HG03064 (cell line): ENCODE results near the gene LBHD1.
A peak's percentile ranks its signal among the peaks of the same experiment; 100 is the strongest.
"Not testable (repeated sequence)": the region's sequence is repeated elsewhere in the genome, so short reads cannot be mapped to it uniquely, and the experiment has no call there.

Experiments
- ATAC-seq: cut with Tn5 transposase; IDR thresholded peaks from one replicate; pipeline ENCODE4 v1.9.1; 2021; ENCODE audit warnings: low read depth; ENCODE audit not compliant: unreplicated experiment

Gene LBHD1

DNA sequence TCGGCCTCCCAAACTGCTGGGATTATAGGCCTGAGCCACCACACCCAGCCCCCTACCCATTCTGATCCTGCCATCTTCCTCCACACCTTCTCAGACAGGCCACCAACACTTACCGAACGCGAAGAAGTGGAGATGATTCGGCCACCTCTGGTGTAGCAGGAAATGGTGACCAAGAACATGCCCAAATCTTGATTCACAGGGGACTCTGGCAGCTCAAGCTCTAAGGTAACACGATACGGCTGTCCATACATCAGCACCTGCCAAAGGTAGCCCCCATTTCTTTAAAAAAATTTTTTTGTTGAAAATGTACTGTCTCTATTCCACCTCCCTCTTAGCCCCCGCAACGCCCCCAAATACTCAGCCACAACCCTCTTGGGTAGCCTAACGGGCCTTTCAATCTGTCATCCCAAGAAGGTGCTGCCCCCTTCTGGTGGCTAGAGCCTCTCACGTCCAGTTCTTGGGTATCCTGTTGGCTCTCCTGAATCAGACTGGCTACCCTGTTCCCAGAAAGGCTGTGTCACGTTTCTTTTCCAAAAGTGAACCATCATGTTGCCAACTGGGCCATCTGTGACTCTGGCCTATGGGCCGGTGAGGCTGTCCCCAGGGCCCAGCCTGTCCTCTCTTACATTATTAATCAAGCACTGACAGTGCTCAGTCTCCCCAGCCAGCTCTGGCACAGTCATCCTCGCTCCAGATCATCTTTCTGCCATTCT, 22.5 kb upstream of the LBHD1 start:
- ATAC-seq: no peak

DNA sequence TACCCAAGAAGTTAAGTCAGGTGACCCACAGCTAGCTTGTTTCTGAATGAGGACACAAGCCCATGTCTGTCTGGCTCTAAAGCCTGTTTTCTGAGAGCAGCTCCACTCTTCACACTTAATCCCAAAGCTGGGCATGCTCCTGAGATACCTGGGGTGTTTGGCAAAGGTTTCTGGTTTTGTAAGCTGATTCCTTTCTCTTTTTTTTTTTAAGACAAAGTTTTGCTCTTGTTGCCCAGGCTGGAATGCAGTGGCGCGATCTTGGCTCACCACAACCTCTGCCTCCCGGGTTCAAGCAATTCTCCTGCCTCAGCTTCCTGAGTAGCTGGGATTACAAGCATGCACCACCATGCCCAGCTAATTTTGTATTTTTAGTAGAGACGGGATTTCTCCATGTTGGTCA, 21.6 kb upstream of the LBHD1 start:
- not testable (repeated sequence) for ATAC-seq

DNA sequence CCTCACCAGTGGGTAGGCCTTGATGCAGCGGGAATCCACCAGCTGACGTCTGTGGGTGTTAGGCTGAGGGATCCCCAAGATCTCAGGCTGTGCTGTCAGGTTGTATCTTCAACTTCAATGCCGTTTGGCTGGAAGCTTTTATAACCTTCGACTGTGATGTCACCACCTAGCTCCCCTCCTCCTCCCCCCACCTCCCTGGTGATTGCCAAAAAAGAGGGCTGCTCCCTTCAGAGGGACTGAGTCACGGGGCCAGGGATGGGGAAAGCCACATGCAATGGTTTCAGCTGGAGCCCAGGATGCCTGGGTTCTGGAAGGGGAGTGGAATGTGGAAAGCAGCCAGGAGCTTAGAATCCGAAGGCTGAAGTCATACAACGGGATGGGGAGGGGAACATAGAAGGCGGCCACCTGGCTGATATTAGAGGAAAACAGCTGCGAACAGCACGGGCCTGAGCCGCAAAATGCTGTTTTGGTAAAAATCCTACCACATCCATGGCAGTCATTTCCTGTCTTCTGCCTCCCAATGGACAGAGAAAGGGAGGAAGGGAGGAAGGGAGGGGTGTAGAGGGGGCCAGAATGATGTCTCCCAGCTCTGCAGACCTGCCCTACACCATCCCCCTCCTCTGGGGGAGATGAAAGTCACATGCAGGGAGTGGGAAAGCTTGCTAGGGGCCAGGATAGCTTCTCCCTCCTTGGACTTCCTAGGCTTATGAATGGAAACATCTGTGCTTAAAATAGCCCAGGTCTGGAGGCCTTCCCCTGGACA, 17.5 kb upstream of the LBHD1 start, which contains the start of gene LRRN4CL:
Gene LRRN4CL, minus strand, starts transcription at position 110 of the 763 bp plus-strand sequence. CDS start 1,022 bp downstream, outside the sequence.
- ATAC-seq: no peak

DNA sequence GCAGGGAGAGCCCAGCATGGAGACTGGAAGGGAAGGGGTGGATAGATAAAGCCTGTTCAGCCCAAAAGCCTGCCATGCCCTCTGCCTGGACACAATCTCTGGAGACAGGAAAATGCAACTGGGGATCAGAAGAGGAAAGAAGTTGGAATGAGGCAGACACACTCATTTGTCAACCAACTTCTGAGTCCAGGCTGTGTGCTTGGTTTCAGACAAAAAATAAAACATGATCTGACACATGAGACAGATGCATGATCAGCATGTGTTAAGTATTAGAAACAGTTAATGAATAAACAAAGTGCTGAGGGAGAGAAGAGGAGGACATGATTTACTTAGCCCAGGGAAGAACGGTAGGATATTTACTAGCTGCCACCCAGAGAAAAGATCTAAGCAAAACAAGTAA, 16.4 kb upstream of the LBHD1 start:
- ATAC-seq: no peak

DNA sequence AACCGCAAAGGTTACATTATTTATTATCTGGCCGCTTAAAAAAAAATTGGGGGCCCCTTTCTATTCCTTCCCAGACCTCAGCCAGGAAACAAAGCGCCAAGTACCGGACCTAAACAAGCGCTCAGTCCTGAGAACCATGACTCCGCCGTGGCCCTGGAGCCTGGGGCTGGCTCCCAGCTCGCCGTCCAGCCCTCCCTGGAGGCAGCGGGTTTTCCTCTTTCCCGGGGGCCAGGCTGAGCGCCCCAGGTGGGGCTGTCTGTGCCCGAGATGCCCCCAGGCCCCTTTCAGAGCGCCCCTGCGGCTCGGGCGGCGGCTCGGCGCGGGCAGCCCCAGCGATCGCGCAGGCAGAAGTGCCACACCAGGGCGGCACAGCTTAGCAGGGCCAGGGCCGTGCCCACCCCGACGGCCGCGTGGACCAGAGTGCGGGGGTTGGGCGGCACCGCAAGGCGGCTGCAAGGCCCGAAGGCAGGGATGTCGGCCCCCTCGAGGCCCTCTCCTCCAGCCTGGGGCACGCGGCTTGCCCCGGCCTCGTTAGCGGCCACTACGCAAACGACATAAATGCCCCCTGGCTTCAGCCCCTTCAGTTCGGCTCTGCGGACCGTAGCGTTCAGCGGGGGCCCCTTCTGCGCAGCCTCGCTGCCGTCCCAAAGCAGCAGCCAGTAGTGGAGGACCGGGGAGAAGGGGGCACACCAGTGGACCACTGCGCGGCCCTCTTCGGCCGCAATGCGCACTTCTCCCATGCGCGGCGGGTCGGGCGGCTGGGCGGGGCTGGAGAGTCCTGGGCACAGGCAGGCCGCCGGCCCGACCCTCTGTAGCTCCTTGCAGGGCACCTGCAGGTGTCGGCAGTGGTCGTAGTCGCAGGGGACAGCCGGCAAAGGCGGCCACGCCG, 15.7 kb upstream of the LBHD1 start:
- no peak for ATAC-seq

DNA sequence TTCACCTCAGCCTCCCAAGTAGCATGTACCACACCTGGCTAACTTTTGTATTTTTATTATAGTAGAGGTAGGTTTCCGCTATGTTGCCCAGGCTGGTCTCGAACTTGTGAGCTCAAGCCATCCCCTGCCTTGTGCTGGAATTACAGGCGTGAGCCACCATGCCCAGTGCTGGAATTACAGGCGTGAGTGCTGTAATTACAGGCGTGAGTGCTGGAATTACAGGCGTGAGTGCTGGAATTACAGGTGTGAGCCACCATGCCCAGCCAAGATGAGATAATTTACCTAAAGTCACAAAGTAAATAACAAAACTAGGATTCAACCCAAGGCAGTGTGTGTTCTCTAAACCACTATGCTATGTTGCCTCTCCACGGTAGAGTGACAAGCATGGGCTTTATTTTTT, 10.5 kb upstream of the LBHD1 start:
- no peak for ATAC-seq

DNA sequence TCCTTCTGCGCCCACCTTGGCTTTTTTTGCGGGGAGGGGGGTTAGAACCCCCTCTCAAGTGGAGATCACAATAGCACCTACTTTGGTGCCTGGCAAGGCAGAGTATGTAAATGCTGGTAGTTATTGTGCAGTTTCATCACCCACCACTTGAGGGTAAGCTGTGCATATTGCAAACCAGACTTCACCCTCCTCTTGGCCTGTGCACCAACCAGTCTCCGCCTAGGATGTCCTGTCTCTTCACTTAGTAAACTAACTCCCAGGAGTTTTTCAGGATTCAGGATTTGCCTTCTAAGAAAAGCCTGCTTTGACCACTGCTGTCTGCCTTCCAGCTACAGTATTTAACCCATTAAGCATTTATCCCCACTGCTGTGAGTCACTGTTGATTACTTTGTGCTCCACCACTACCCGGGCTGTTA, 8.8 kb upstream of the LBHD1 start:
- ATAC-seq: no peak

DNA sequence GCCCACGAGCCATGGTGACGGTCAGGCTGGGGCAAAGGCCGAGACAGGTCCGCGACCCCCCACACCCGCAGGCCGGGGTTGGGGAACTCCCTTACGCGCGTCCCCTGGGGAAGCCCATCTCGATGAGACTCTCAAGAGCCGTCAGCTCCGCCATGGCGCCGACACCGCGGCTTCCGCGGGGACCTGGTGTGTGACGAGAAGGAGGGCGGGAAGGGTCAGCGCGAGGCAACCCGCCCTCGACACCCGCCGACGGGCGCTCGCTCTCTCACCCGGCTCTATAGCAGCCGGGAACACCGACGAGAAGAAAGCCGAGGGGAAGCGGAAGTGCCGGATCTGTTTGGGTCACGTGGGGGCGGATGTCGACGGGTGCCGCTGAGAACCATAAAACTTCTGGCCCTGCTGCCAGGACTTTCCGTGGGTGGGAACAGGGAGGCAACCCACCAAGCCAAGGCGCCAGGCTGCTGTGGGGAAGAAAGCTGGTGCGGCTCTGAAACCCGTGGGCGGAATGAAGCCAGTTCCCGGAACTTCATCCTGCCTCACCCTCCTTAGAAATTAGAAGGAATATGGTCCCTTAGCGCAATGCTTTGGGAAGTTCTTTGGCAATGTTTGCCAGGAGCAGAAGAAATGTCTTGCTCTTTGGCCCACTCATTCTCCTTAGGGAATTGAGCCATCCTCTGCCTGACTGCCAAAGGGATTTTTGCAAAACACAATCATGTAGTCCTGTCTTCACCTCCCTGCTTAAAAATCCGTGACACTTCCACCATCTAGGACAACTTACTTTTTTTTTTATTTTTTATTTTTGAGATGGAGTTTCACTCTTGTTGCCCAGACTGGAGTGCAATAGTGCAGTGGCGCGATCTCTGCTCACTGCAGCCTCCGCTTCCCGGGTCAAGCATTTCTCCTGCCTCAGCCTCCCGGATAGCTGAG, 7.0 kb upstream of the LBHD1 start, which contains the start of gene UBXN1:
Gene UBXN1, minus strand, starts transcription at position 304 of the 927 bp plus-strand sequence. Its CDS starts 150 bp downstream, at position 154.
- ATAC-seq: peak; percentile 50

DNA sequence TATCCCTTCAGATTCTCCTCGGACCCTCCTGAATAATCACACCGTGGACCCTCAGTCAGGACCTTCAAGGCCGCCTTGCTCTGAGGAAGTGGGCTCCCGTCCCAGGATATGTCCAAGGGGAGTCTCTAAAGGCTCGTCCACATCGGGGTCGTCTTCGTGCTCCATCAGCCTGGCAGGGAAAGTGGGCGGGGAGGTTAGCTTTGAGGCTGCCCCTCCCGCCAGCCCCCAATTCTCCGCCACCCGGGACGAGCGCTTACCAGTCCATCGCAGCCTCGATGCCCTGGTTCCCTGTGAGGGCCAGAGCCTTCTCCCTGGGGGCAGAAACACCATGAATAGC, 6.3 kb upstream of the LBHD1 start:
- no peak for ATAC-seq

DNA sequence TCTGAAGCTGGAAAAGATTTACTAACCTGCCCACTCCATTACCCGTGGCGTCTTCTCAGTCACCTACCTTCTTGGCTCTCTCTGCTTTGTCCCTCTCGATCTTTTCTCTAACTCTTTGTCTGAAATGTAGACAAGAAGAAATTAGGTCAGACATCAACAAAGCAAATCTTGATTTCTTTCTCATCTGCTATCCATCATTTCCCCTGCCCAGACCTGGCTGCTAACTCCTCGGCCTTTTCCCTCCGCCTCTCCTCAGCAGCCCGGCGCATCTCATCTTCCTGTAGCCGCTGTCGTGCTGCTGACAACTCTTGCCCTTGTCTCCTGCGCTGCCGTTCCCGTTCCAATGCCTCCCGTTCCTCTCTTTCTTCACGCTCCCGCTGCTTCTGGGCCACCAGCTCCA, 5.6 kb upstream of the LBHD1 start:
- ATAC-seq: no peak

DNA sequence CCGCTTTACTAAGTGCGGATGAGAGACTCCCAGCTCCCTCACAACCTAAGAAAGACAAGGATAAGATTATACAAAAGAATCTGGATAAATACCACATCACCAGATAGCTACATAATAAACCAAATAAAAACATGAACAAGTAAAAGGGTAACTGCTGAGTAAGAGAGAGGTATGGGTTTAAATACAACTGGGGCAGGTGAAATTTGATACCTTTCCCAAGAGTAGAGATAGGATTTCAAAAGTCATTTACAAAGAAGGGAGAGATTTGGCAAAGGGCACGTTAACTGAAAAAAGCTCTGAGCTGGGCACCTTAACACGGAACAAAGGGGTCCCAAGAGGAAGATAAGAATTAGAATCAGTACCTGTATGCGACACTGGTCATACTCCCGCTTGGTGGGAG, 5.1 kb upstream of the LBHD1 start:
- no peak for ATAC-seq

DNA sequence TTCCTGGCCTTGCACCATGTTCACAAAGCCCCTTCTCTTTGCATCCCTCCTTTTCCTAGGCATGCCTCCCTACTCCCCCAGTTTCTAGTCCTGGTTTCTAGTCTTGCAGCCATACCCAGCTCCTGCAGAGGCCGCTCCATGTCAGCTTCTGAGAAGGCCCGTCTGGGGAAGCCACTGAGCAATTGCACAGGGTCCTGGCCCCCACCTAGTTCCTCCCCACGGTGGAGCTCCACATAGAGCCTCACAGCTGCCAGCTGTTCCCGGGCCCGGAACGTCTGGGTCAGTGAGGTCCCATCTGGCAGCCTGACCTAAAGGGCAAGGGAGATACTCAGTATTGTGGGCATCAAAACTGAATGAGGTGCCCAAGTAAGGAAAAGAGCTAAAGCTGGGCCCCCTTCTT, 4.6 kb upstream of the LBHD1 start:
- ATAC-seq: no peak

DNA sequence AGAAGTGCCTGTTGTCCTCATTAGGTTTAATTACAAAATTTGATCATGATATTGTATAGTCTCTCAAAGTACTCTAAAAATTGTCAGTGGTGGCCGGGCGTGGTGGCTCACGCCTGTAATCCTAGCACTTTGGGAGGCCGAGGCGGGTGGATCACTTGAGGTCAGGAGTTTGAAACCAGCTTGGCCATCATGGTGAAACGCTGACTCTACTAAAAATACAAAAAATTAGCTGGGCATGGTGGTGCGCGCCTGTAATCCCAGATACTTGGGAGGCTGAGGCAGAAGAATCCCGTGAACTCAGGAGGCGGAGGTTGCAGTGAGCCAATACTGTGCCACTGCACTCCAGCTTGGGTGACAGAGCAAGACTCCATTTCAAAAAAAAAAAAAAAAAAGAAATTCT, 3.3 kb upstream of the LBHD1 start:
- not testable (repeated sequence) for ATAC-seq

DNA sequence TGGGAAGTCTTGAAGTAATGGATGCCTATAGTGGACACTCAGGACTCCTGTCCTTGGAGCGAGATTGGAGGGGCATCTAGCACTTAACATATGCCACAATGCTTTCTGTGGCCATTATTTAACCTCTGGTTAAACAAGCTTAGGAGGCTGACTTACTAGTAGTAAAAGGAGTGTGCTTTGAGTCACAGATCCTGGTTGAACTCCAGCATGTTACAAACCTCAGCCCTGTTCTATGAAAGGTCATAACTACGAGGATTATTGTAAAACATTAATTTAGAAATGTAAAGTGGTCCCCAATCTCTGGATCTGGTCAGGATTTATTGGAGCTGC, 1.1 kb upstream of the LBHD1 start:
- no peak for ATAC-seq

DNA sequence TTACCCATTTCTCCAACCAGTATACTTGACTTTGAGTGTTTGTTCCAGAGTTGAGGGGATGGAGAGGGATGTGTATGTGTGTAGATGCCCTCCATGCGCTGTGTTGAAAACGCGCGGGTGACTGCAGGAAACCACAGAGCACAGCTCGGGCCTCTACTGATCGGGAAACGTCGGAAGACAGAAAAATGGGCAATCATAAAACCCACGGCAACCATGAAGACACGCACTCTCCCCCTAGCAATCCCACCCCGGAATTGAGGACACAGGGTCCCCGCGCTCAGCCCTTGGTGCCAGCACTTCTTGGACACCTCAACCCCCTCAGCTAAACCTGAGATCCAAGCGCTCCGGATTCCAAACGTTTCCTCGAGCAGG, 845 bp downstream of the LBHD1 start:
- ATAC-seq: no peak

DNA sequence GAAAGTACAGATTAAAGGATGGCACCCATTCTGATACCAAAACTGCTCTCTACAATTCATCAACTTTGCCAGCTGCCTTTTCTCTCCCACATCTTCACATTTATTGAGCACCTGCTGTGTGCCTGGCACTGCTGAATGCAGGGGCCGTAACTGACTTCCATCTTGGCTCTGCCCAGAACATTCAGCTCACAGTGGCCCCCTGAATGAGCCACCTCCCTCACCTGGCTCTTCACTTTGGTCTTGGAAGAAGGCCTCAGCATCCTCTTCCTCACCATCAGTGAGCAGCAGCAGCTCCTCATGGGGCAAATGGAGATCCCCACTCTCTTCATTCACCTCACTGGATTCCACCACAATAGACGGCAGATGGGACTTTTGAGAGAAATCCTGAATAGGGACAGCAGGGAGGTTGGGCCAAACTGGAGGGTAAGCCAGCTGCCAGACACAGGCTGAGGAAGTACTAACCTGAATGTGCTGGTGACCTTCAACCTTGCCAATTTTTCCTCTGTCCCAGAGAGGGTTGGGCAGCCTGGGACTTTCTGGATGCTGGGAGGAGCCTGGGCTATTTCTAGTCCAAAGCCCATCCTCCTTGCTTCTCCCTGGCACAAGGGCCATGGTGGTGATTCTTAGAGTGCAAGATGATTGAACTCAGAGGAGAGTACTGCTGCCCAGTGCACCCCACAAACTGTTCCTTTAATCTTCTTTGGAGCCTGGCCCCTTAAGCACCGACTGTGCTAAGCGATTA, 2.5 kb downstream of the LBHD1 start:
- ATAC-seq: no peak

DNA sequence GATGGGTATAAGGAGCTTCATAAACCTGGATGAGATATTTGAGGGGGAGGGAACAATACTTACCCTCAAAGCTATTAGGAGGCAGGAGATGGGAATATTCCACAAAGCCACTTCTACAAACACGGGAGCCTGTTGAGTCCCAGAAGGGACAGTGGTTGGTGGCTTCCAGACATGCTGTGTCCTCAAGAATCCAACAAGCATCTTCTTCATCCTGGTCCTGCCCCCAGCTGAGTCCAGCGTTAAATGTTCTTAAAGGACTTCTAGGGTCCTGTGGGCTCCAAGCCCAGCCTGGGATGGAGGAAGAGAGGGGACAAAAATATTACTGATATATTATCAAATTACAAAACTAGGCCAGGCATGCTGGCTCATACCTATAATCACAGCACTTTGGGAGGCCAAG, 4.6 kb downstream of the LBHD1 start:
- no peak for ATAC-seq

DNA sequence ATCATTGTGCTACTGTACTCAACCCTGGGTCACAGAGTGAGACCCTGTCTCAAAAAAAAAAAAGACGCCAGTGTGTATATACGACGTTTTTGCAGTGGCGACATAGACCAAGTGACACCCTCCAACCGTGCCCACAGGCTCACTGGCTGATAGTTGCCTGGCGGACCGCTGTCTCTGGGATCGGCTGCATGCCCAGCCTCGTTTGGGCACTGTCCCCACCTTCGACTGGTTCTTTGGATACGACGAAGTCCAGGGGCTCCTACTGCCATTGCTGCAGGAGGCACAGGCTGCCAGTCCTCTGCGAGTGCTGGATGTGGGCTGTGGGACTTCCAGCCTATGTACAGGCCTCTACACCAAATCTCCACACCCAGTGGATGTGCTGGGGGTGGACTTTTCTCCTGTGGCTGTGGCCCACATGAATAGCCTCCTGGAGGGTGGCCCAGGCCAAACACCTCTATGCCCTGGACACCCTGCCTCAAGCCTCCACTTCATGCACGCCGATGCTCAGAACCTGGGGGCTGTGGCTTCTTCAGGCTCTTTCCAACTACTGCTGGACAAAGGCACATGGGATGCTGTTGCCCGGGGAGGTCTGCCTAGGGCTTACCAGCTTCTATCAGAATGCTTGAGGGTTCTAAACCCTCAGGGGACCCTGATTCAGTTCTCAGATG, 5.7 kb downstream of the LBHD1 start:
- no peak for ATAC-seq
